Measurements from ENCODE around the gene CYP3A5.
"Not testable (repeated sequence)": the region's sequence is repeated elsewhere in the genome, so short reads cannot be mapped to it uniquely, and the experiment has no call there.

Gene CYP3A5

DNA sequence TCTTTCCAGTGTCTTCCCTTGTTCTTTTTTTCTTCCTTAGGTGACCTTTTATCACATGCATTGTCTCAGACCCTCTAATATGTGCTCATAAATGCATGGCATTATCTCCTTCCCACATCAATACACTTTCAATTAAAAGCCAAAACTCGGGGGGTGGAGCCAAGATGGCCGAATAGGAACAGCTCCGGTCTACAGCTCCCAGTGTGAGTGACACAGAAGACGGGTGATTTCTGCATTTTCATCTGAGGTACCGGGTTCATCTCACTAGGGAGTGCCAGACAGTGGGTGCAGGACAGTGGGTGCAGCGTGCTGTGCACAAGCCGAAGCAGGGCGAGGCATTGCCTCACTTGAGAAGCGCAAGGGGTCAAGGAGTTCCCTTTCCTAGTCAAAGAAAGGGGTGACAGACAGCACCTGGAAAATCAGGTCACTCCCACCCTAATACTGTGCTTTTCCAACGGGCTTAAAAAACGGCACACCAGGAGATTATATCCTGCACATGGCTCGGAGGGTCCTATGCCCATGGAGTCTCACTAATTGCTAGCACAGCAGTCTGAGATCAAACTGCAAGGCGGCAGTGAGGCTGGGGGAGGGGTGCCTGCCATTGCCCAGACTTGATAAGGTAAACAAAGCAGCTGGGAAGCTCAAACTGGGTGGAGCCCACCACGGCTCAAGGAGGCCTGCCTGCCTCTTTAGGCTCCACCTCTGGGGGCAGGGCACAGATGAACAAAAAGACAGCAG lies 6.2 kb upstream of the CYP3A5 start:
- DNase-seq (ENCODE audit: low spot score) = not testable (repeated sequence)

DNA sequence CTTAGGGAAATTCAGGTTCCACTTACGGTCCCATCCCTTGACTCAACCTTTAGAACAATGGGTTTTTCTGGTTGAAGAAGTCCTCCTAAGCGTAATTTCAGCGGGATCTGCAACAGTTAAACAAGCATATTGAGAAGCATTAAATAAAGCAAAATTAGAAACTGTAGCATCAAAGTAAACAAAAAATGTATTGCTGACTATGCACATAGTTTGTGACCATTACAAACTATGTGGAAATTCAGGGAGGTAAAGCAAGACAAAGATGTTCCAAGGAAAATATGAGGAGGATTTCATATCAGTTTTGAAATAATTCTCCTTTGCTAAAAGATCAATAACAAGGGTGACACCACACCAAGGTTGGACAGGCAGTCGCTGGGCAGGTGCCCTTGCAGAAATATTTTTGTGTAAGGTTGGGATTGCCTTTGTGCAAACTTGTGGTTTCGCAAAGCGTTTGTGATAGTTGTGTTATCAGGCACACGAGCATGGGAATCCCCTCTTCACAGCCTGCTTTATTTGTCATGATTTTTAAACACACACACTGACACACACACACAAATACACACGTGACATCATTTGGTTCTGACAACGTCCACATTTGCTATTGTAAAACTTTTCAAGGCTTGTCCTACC lies 5.4 kb upstream of the CYP3A5 start:
- DNase-seq (ENCODE audit: low spot score) = no peak

DNA sequence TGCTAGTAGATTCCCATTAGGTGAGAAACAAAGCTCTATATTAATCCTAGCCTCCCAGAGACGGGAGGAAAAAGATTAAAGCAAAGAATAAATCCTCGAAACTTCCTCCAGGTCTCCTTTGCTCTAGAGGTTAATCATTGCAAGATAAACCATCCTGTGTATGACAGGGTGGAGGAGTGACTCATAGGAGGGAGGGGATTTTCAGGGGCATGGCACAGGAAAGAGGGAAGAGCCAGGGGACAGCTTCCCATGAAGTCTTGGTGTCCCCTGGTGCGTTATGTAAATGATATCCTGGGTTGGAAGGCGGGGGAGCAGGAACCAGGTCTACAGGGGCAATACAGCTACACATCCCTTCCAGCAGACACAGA lies 780 bp downstream of the CYP3A5 start:
- DNase-seq (ENCODE audit: low spot score) = no peak

DNA sequence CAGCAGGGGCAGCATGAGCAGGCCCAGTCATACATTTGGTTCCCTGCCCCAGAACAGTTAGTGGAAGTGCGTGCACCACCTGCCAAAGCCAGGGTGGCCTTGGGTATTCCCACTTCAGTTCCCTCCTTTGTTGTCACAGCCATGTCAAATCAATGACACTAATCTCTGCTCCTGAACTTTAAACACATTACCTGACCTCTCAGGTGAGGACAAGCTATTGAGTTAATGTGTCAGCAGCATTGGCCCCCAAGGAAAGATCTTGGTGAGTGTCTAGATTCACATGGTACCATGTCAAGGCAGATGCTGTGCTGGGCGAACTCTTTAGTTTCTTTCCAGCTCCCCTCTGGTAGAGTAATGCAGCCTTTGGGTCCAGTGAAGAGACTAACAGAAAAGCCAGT lies 2.1 kb downstream of the CYP3A5 start:
- no peak for DNase-seq (ENCODE audit: low spot score)

DNA sequence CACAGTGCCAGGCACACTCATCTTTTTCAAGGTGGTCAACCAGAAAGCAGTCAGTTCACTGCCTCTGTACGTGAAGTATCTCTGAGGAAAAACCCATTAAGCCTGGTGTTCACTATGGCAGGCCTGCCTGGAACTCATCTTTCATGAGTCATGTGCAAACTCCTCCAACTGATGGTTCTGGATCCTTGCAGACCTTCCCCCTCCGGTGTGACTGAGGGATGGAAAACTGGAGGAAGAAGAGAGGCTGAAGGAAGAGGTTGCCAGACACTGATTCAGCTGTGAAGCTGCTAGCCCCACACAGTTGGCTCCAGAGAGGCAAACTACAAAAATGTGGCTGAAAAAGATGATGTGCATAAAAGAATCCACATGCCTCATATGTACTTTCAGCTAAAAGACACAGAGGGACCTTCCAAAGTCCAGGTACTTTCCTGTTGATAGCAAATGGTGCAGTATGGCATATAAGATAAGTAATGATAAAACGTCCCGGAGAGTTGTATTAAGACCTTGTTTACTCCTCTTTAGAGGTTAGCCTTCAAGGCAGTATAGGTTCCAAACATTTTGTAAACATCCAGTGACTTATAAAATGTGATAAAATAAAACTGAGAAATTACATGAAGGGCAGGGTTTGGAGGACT lies 2.7 kb downstream of the CYP3A5 start:
- no peak for DNase-seq (ENCODE audit: low spot score)

GRCh38 chr7:99674995-99675742 lies 4.6 kb downstream of the CYP3A5 start:
- no peak for DNase-seq (ENCODE audit: low spot score)

DNA sequence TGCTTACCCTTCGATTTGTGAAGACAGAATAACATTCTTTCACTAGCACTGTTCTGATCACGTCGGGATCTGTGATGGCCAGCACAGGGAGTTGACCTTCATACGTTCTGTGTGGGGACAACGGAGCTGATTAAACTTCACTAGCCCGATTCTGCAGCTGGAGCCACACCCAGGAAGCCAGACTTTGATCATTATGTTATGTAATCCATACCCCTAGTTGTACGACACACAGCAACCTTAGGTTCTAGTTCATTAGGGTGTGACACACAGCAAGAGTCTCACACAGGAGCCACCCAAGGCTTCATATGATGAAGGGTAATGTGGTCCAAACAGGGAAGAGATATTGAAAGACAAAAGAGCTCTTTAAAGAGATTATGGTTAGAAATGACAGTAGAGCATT lies 7.2 kb downstream of the CYP3A5 start:
- DNase-seq (ENCODE audit: low spot score) = no peak

DNA sequence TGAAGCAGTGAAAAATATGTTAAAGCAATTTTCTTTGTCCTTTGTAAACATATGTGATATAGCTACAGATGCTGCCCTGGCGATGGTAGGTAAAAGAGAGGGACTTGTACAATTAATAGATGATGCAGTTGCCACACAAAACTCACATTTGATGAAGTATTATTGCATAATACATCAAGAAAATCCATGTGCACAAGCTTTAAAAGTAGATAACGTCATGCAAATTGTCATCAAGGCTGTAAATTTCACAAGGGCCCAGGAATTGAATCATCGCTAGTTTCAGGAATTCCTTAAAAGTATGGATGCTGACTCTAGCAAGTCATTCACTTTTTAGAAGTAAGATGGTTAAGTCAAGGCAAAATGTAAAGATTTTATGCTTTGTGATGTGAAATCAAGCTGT lies 10.0 kb downstream of the CYP3A5 start:
- DNase-seq (ENCODE audit: low spot score) = no peak

DNA sequence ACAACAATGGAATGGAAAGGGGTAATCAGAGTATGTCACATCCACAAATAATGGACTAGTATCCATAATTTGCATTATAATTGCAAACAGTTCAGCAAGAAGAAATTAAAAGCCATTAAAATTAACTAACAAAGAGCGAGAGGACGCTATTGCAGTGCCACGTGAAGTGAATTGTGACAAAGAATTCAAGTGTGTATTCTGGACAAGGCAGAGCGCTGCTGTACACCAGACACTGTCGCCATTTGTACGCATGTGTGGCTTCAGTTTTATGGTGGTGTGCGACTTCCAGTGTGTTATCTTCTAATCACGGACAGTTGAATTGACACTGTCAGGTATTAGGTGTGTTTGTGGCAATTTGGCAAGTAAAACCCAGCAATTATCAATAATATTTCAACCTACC lies 11.3 kb downstream of the CYP3A5 start:
- DNase-seq (ENCODE audit: low spot score) = no peak

- DNase-seq (ENCODE audit: low spot score) = no peak
Measured at GRCh38 chr7:99667179-99667578, 12.6 kb downstream of the CYP3A5 start.

DNA sequence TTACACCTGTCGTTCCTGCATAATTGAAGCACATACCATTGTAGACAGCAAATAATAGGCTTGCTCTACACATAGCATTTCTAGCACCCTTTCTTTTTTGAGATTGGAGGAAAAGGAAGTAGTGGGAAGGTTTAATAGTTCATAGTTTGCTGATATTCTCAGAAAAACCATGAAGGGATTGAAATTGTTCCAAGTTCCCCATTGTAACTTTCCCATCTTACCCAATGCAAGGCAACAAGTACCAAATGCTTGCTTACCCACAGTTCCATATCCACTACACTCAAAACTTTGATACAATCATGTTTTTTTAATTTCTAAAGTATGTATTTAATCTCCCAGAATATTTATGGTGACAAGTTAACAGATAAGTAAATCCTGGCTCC lies 13.8 kb downstream of the CYP3A5 start:
- no peak for DNase-seq (ENCODE audit: low spot score)

DNA sequence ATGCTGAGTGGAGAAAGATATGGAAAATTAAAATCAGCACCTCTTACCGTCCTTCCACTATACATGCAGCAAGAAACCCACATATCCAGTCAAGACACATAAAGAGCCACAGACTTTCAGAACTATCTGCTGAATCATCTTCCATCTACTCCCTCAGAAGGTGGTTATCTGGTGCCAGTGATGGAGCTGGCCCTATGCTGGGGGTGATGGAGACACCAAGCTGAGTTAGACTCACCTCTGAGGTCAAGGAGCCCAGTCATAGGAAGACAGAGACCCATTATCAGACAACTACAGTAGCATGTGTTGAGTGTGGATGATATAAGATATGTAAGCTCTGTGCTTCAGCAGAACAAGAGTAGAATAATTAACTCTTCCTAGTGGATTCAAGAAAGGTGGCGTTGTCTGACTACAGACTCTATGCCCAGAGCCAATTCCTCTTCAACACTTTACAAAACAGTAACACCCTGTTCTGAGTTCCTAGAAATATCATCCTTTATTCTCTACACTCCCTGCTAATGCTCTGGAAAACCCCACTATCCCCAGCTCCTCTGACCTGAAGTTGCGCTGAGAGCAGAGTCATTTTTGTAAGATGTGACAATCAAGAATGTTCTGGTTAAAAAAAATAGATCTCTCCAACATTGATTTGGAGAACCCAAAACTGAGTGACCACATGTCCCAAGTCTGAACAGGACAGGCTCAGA lies 14.3 kb downstream of the CYP3A5 start:
- DNase-seq (ENCODE audit: low spot score) = peak; percentile 43

DNA sequence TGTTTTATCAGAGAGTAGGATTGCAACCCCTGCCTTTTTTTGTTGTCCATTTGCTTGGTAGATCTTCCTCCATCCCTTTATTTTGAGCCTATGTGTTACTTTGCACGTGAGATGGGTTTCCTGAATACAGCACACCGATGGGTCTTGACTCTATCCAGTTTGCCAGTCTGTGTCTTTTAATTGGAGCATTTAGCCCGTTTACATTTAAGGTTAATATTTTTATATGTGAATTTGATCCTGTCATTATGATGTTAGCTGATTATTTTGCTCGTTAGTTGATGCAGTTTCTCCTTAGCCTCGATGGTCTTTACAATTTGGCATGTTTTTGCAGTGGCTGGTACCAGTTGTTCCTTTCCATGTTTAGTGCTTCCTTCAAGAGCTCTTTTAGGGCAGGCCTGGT lies 21.9 kb downstream of the CYP3A5 start:
- not testable (repeated sequence) for DNase-seq (ENCODE audit: low spot score)

DNA sequence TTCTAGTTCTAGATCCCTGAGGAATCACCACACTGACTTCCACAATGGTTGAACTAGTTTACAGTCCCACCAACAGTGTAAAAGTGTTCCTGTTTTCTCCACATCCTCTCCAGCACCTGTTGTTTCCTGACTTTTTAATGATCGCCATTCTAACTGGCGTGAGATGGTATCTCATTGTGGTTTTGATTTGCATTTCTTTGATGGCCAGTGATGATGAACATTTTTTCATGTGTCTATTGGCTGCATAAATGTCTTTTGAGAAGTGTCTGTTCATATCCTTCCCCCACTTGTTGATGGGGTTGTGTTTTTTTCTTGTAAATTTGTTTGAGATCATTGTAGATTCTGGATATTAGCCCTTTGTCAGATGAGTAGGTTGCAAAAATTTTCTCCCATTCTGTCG lies 25.2 kb downstream of the CYP3A5 start:
- not testable (repeated sequence) for DNase-seq (ENCODE audit: low spot score)

DNA sequence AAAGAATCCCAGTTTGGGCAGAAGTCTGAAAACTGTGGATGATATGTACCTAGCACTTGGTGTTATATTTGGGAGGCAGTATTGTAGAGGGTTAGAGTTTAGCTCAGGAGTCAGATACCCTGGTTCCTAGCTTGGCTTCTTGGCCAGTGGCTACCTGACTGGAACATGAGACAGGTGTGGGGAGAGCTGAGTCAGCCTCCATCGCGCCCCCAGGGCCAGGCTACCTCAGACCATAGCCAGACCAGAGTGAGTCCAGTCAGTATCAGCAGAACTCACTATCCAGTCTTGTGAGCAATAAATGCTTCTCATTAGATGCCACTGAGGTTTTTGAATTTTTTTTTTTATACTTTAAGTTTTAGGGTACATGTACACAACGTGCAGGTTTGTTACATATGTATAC lies 26.0 kb downstream of the CYP3A5 start:
- no peak for DNase-seq (ENCODE audit: low spot score)

DNA sequence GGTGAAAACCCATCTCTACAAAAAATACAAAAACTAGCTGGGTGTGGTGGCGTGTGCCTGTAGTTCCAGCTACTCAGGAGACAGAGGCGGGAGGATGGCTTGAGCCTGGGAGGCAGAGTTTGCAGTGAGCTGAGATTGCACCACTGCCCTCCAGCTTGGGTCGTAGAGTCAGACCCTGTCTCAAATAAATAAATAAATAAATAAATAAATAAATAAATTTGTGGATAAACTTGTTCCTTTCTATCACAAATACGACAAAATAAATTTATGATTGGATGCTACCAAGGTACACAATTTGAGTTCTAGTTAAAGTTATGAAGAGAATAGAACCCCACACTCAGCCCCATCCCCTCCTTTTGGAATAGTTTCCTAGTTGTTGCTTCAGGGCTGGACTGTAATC lies 26.5 kb downstream of the CYP3A5 start:
- not testable (repeated sequence) for DNase-seq (ENCODE audit: low spot score)

DNA sequence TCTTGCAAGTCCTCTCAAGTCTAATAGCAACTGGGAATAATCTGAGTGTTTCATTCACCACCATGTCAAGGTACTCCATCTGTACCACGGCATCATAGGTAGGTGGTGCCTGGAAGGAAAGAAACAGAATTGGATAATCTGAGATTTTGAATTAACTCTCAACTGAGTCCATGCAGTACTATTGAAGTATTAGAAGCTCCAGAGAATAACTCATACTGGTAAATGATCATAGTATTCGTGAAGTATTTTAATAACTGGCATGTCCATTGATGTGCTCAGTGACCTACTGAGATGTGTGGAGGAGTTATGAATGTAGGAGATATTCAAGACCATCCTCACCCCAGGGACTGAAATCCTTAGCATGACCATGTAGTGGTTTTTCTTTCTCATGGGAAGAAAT lies 27.1 kb downstream of the CYP3A5 start:
- DNase-seq (ENCODE audit: low spot score) = no peak

- no peak for DNase-seq (ENCODE audit: low spot score)
Measured at GRCh38 chr7:99651290-99651689, 28.5 kb downstream of the CYP3A5 start.

DNA sequence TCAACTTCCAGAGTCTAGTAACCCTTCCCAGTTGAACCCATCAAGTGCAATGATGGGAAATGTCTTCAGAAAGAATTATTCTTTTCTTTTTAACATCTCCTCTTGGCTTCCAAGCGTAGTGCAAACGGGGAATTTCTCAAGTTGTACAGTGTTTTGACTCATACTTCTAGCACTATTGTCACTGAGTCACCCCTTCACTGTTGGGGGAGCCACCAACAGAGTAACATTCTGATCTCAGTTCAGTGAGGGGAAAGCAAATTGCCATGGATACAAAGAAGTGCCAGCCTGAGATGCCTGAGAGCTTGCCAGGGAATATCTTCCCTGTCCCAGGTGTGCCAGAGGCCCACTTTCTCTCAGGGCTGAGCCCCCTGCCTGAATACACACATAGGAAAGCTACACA lies 31.0 kb downstream of the CYP3A5 start:
- no peak for DNase-seq (ENCODE audit: low spot score)

- DNase-seq (ENCODE audit: low spot score) = no peak
Measured at GRCh38 chr7:99645590-99645989, 34.2 kb downstream of the CYP3A5 start.

GRCh38 chr7:99644431-99644830 lies 35.4 kb downstream of the CYP3A5 start:
- DNase-seq (ENCODE audit: low spot score) = no peak

- DNase-seq (ENCODE audit: low spot score) = no peak
Measured at GRCh38 chr7:99643464-99643863, 36.3 kb downstream of the CYP3A5 start.
